Hematopoietic multipotent progenitor cell (in vitro differentiated cells): ENCODE data around the gene MAPK12. TPM values are rescaled to one million over a fixed set of nuclear protein-coding genes. Genes with fewer than 3 reads are reported as not detected.
"Not testable (repeated sequence)": the region's sequence is repeated elsewhere in the genome, so short reads cannot be mapped to it uniquely, and the experiment has no call there.

Experiments used
- DNase-seq, 3 donors: peaks; one replicate each; pipeline ENCODE4 v3.0.0-alpha.2; 2011 to 2015; ENCODE audit warnings: low read depth in 2 of 3, low spot score in 2 of 3
- total RNA-seq: library from RNA; depleted of rRNA; stranded (reverse); fragments of >200 nt; gene quantifications from one replicate; pipeline ENCODE4 v1.2.3, GENCODE V29; 2012

The MAPK12 gene
- total RNA-seq, 1 donor, result 30.2 TPM

- DNase-seq, result no peak
Observed at GRCh38 chr22:50217543-50218152, 43.8 kb downstream of the MAPK12 start.

GRCh38 chr22:50216684-50217520 is 44.6 kb downstream of the MAPK12 start:
- no peak for DNase-seq

- no peak for DNase-seq
Observed at GRCh38 chr22:50216055-50216683, 45.3 kb downstream of the MAPK12 start.

GRCh38 chr22:50215297-50216054 is 46.0 kb downstream of the MAPK12 start:
- no peak for DNase-seq

GRCh38 chr22:50213263-50213662 is 48.2 kb downstream of the MAPK12 start:
- DNase-seq, result no peak

- no peak for DNase-seq
Observed at GRCh38 chr22:50211147-50211546, 50.3 kb downstream of the MAPK12 start.

- DNase-seq, result no peak
Observed at GRCh38 chr22:50210378-50211139, 50.9 kb downstream of the MAPK12 start.

- peak; percentile 59 to 85 (median 70) for DNase-seq
Observed at GRCh38 chr22:50209893-50210292, 51.6 kb downstream of the MAPK12 start.

GRCh38 chr22:50208939-50209892 is 52.3 kb downstream of the MAPK12 start:
- no peak for DNase-seq

GRCh38 chr22:50208430-50208938 is 53.0 kb downstream of the MAPK12 start:
- DNase-seq, result no peak

GRCh38 chr22:50207383-50208140 is 53.9 kb downstream of the MAPK12 start:
- DNase-seq, result no peak

GRCh38 chr22:50206599-50206998 is 54.9 kb downstream of the MAPK12 start:
- peak in 1 of 3 donors; percentile 43 for DNase-seq

GRCh38 chr22:50205781-50206569 is 55.5 kb downstream of the MAPK12 start:
- no peak for DNase-seq

- not testable (repeated sequence) for DNase-seq
Observed at GRCh38 chr22:50204998-50205397, 56.5 kb downstream of the MAPK12 start.

GRCh38 chr22:50204571-50204970 is 56.9 kb downstream of the MAPK12 start:
- DNase-seq, result no peak

GRCh38 chr22:50203288-50203687 is 58.2 kb downstream of the MAPK12 start:
- no peak for DNase-seq
